Stimulated activated naive B cell treated with anti-CD40 and anti-IgM and Interleukin-4, amounts not matched to agents 10 μg/mL and 1 μg/mL and 100 μg/mL, for 72 hours (primary cell): ENCODE measurements around the gene CCDC169.
A peak's percentile ranks its signal among the peaks of the same experiment; 100 is the strongest.
"Not testable (repeated sequence)": the region's sequence is repeated elsewhere in the genome, so short reads cannot be mapped to it uniquely, and the experiment has no call there.

ENCODE experiments used
- ATAC-seq, 2 donors: fragments of 150-1000 bp; cut with Tn5 transposase; replicated peaks; 2 replicates each; pipeline ENCODE4 v1.10.0; 2021; ENCODE audit warnings: moderate library complexity in 1 of 2
- DNase-seq: peaks from one replicate; pipeline ENCODE4 v3.0.0; 2021
- H3K27ac Mint-ChIP-seq: one replicate; pipeline ENCODE4 v1.8.0; 2022; ENCODE audit warnings: mild to moderate bottlenecking, mixed read lengths
- H3K27me3 Mint-ChIP-seq, 2 donors: one replicate each; pipeline ENCODE4 v1.8.0; 2022; ENCODE audit warnings: mixed read lengths in 2 of 2
- H3K36me3 Mint-ChIP-seq, 2 donors: one replicate each; pipeline ENCODE4 v1.8.0; 2022; ENCODE audit warnings: mixed read lengths in 2 of 2, mild to moderate bottlenecking in 1 of 2
- H3K4me1 Mint-ChIP-seq, 2 donors: one replicate each; pipeline ENCODE4 v1.8.0; 2022; ENCODE audit warnings: mixed read lengths in 2 of 2, mild to moderate bottlenecking in 1 of 2
- H3K4me3 Mint-ChIP-seq, 2 donors: one replicate each; pipeline ENCODE4 v1.8.0; 2022; ENCODE audit warnings: mild to moderate bottlenecking in 2 of 2, mixed read lengths in 2 of 2, moderate library complexity in 1 of 2
- H3K9me3 Mint-ChIP-seq, 2 donors: one replicate each; pipeline ENCODE4 v1.8.0; 2022; ENCODE audit warnings: mixed read lengths in 2 of 2, mild to moderate bottlenecking in 1 of 2

The CCDC169 gene

DNA sequence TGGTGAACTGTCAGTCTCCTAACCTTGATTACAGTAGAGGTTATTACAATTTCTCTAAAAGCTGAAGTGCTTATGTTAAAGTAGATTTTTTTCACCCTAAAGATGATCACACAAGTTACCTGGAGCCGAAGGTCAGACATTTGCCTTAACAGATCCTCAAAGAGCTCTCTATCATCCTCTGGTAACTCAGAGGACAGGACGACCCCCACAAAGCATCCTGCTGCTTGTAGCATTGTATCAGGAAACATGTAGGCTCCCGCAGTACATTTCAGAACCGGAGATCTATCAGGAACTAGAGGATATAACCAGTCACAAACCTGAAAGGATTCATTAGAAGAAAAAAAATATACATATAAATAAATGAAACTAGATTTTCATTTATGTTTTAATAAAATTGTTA lies 33.7 kb upstream of the CCDC169 start:
- no peaks in the 10 kb centered on the region for H3K9me3 Mint-ChIP-seq
- H3K4me3 Mint-ChIP-seq, result no peak overlapping the region
- ATAC-seq (no peak), DNase-seq (no peak)
- peaks cover 2 to 9% of the 10 kb centered on the region in 2 donors for H3K4me1 Mint-ChIP-seq
- no peaks in the 10 kb centered on the region for H3K27me3 Mint-ChIP-seq
- H3K27ac Mint-ChIP-seq, result no peak overlapping the region
- peaks cover 24% of the 10 kb centered on the region in 2 donors for H3K36me3 Mint-ChIP-seq

DNA sequence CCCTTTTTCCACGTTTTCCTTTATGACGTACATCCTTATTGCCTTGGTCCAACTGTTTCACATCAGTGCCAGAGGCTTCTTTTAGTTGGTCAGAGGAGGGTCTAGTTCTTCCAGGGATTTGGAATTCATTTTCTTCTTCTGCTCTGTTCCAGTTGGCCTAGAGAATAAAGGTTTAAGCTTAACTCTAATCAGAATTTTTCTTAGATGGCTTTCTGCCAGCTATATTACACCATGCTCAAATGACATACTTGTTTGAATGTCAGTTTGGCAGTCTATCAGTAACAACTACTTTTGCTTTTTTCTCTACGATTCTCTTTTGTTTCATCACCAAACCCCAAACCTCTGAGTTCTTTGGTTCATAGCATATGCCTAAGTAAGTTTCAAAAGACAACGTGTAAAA lies 31.7 kb upstream of the CCDC169 start:
- Mint-ChIP-seq H3K27ac (no peak overlapping the region), H3K36me3 (peaks cover 30 to 33% of the 10 kb centered on the region in 2 donors), H3K4me1 (peaks cover 2 to 8% of the 10 kb centered on the region in 2 donors), H3K27me3 (no peaks in the 10 kb centered on the region), H3K9me3 (no peaks in the 10 kb centered on the region), H3K4me3 (no peak overlapping the region)
- ATAC-seq (no peak), DNase-seq (no peak)

DNA sequence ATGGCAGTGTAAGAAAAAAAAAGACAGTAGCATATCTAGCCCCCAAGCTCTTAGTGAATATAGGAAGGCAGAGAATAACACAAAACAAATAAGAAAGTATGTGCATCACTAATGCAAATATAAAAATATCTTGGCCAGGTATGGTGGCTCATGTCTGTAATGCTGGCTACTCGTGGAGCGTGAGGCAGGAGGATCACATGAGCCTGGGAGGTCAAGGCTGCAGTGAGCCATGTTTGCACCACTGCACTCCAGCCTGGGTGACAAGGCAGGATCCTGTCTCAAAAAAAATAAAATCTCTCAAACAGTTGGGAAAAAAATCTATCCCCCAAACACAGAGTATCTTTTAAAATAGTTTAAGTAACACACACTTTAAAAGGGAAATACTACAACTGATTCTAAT lies 31.2 kb upstream of the CCDC169 start:
- H3K9me3 Mint-ChIP-seq, result no peaks in the 10 kb centered on the region
- H3K27ac Mint-ChIP-seq, result no peak overlapping the region
- H3K4me1 Mint-ChIP-seq, result peaks cover 0 to 5% of the 10 kb centered on the region in 2 donors
- ATAC-seq (no peak), DNase-seq (no peak)
- H3K27me3 Mint-ChIP-seq, result no peaks in the 10 kb centered on the region
- H3K4me3 Mint-ChIP-seq, result no peak overlapping the region
- peaks cover 29 to 30% of the 10 kb centered on the region in 2 donors for H3K36me3 Mint-ChIP-seq

DNA sequence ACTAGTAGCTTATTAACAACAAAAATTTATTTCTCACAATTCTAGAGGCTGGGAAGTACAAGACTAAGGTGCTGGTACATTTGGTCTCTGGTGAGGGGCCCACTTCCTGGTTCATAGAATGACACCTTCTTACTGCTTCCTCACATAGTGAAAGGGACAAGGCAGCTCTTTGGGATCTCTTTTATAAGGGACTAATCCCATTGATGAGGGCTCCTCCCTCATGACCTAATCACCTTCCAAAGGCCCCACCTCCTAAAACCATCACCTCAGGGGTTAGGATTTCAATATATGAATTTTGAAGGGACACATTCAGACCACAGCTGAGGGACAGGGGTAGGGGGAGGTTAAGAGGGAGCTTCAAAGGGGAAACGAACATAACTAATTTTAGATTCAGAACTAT lies 28.3 kb upstream of the CCDC169 start:
- no peak overlapping the region for H3K4me3 Mint-ChIP-seq
- no peak for DNase-seq
- no peak overlapping the region for H3K27ac Mint-ChIP-seq
- H3K27me3 Mint-ChIP-seq, result no peaks in the 10 kb centered on the region
- H3K36me3 Mint-ChIP-seq, result peaks cover 36 to 45% of the 10 kb centered on the region in 2 donors
- H3K9me3 Mint-ChIP-seq, result no peaks in the 10 kb centered on the region
- no peaks in the 10 kb centered on the region for H3K4me1 Mint-ChIP-seq
- ATAC-seq, result no peak

DNA sequence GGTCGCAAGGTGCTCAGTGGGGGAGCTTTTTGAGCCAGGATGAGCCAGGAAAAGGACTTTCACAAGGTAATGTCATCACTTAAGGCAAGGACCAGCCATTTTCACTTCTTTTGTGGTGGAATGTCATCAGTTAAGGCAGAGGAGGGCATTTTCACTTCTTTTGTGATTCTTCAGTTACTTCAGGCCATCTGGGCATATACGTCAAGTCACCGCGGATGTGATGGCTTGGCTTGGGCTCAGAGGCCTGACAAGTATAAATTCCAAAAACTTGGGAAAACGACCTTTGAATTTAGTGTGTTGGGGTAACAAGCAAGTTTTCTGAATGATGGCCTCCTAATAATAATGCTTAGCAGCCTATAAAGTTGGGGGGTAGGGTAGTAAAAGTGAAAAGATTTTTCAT lies 27.3 kb upstream of the CCDC169 start:
- H3K4me3 Mint-ChIP-seq, H3K27me3 Mint-ChIP-seq, H3K4me1 Mint-ChIP-seq, ATAC-seq, DNase-seq, H3K27ac Mint-ChIP-seq, H3K9me3 Mint-ChIP-seq: not testable (repeated sequence)
- peaks cover 35 to 55% of the 10 kb centered on the region in 2 donors for H3K36me3 Mint-ChIP-seq

DNA sequence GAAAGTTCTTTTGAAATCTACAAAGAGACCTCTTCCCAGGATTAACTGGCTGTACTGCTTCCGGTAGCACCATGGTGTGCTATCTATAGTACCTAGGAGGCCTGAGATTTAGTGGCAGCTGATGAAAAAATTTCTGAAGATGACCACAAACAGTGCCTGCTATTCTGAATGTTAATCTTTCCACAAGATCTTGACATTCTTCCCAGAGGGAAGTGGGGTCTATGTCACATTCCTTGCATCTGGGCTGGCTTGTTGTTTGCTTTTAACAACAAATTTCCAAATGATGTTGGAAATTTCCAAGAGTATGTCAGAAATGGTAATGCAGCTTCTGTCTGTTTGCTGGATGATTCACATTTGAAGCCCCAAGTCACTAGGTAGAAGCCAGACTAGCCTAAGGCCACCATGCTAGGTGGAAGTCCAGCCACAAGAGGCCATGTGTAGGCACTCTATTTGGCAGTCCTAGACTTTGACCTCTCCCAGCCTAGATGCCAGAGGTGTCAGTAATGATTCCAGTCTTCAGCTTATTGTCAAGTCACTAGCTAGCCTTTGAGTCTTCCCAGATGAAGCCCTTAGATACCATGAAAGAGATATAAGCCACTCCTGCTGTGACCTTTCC lies 26.4 kb upstream of the CCDC169 start:
- Mint-ChIP-seq H3K4me1 (no peaks in the 10 kb centered on the region), H3K9me3 (no peaks in the 10 kb centered on the region), H3K36me3 (peaks cover 37 to 55% of the 10 kb centered on the region in 2 donors), H3K27ac (no peak overlapping the region), H3K27me3 (no peaks in the 10 kb centered on the region), H3K4me3 (no peak overlapping the region)
- DNase-seq (no peak), ATAC-seq (no peak)

DNA sequence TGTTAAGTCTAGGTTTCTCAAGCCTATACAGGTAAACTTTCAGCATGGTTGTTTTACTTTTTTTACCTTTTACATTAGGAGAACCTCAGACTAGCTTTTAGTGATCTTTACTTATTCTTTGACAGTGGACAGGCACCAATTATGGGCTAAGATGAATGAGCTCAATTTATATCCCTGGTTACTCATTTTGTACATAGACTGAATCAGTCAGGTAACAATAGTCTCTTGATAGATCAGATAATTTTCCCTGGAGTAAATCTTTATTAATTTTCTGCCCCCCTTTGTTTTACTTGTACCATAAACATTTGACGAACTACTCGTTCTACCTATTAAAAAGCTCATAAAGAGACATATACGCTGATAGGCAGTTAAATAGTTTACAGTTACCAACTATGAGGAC lies 25.8 kb upstream of the CCDC169 start:
- peaks cover 32 to 50% of the 10 kb centered on the region in 2 donors for H3K36me3 Mint-ChIP-seq
- no peak overlapping the region for H3K27ac Mint-ChIP-seq
- no peak for DNase-seq
- no peaks in the 10 kb centered on the region for H3K4me1 Mint-ChIP-seq
- H3K4me3 Mint-ChIP-seq, result no peak overlapping the region
- no peak for ATAC-seq
- H3K27me3 Mint-ChIP-seq, result no peaks in the 10 kb centered on the region
- no peaks in the 10 kb centered on the region for H3K9me3 Mint-ChIP-seq

DNA sequence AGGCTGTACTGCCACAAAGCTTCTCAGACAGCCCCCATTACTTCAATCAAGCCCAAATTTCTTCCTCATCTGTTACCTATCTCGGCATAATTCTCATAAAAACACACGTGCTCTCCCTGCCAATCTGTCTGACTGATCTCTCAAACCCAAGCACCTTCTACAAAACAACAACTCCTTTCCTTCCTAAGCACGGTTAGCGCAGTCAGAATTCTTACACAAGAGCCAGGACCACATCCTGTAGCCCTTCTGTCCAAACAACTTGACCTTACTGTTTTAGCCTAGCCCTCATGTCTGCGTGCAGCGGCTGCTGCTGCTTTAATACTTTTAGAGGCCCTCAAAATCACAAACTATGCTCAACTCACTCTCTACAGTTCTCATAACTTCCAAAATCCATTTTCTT lies 22.2 kb upstream of the CCDC169 start:
- not testable (repeated sequence) for H3K9me3 Mint-ChIP-seq, H3K4me3 Mint-ChIP-seq, H3K4me1 Mint-ChIP-seq, H3K27ac Mint-ChIP-seq, DNase-seq, H3K27me3 Mint-ChIP-seq, ATAC-seq
- peaks cover 29 to 61% of the 10 kb centered on the region in 2 donors for H3K36me3 Mint-ChIP-seq

DNA sequence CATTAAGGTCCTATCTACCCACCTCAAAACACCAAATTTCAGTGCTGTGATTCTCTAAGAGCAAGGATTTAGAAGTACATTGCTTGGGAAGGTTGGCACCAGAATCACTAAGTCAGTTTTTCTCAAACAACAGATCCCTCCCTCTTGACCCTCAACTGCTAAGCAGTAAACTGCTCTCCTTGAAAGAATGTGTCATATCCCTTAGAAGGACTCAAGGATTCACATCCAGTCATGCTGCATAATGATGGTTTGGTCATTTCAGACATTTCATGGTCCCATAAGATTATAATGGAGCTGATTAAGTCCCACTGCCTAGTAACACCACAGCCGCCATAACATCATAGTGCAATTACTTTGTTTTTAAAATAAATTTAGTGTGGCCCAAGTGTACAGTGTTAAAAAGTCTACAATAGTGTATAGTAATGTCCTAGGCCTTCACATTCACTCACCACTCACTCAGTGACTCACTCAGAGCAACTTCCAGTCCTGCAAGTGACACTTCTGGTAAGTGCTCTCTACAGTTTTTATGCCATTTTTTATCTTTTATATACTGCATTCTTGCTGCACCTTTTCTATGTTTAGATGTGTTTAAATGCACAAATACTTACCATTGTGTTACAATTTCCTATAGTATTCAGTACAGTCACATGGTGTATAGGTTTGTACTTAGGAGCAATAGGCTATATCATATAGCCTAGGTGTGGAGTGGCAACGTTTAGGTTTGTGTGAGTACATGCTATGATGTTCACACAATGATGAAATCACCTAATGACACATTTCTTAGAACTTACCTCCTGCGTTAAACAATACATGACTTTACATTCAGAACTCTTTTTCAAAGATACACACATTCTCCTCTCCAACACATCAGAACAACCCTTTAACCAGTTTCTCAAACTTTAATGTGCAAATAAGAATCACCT lies 15.7 kb upstream of the CCDC169 start:
- Mint-ChIP-seq H3K27me3 (no peaks in the 10 kb centered on the region), H3K9me3 (peaks cover 0 to 3% of the 10 kb centered on the region in 2 donors), H3K36me3 (peaks cover 25 to 60% of the 10 kb centered on the region in 2 donors), H3K27ac (no peak overlapping the region), H3K4me1 (no peaks in the 10 kb centered on the region), H3K4me3 (no peak overlapping the region)
- DNase-seq, result no peak
- no peak for ATAC-seq

DNA sequence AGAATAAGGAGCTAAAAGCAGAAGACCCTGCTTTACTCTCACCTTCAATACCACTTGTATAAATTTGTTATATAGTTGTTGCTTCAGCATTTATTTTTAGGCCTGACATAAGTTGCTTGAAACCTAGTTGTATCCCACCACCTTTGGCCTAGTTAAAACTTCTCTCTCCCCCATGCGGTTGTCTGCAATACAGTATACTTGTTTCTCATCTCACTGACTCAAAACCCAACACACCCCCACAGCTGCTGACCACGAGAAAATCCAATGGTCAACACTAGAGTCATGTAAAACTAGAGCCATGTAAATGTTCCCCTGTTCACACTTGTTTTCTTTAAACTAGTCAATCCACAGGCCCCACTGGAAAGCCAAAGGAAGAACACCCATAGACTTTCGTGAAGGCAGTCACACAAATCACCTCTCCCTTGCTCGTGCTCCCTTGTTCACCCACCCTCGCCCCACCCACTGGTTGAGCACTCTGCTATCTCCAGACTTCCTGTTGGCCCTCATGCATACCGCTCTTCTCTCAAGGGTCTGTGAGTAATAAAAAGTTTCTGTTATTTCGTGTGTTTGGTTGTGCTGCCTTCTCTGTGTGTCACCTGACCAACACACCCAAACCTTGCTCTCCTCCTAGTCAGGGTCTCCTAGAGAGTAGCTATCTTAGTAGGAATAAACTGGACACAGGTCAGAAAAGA lies 12.9 kb upstream of the CCDC169 start:
- ATAC-seq (peak in 1 of 2 donors; percentile 22), DNase-seq (no peak)
- H3K36me3 Mint-ChIP-seq, result peaks cover 18 to 40% of the 10 kb centered on the region in 2 donors
- H3K4me3 Mint-ChIP-seq, result no peak overlapping the region
- H3K27ac Mint-ChIP-seq, result no peak overlapping the region
- no peaks in the 10 kb centered on the region for H3K27me3 Mint-ChIP-seq
- peaks cover 0 to 3% of the 10 kb centered on the region in 2 donors for H3K9me3 Mint-ChIP-seq
- no peaks in the 10 kb centered on the region for H3K4me1 Mint-ChIP-seq

DNA sequence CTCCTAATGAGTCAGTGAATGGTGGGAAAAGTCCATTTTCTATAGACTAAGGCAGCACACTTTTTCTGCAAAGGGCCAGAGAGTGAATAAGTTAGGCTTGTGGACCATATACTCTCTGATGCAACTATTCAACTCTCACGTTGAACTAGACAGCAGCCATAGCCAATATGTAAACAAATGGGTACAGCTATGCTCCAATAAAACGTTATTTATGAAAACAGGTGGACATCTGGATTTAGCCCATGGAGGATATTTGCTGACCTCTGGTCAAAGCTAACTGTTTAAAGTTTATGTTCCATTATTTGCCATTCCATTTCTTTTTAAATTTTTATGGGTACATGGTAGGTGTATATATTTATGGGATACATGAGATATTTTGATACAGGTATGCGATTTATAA lies 4.7 kb upstream of the CCDC169 start:
- peaks cover 7 to 14% of the 10 kb centered on the region in 2 donors for H3K27me3 Mint-ChIP-seq
- peaks cover 3 to 6% of the 10 kb centered on the region in 2 donors for H3K4me1 Mint-ChIP-seq
- no peak overlapping the region for H3K27ac Mint-ChIP-seq
- no peak for DNase-seq
- ATAC-seq, result no peak
- peaks cover 8 to 18% of the 10 kb centered on the region in 2 donors for H3K36me3 Mint-ChIP-seq
- no peaks in the 10 kb centered on the region for H3K9me3 Mint-ChIP-seq
- no peak overlapping the region for H3K4me3 Mint-ChIP-seq

DNA sequence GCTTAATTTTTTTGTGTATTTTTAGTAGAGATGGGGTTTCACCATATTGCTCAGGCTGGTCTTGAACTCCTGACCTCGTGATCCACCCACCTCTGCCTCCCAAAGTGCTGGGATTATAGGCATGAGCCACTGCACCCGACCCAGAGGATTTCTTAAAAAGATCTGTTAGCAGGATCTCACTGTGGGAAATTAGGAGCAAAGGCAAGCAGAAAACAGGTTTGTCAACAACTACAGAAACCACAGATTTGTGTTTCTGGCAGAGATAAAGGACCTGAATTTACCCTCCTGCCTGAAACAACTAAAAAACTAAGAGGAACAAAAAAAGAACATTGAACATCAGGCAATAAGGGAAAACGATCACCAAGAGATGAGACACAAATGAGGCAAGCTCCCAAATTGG lies 1.9 kb upstream of the CCDC169 start:
- DNase-seq, H3K27ac Mint-ChIP-seq, H3K9me3 Mint-ChIP-seq, H3K4me3 Mint-ChIP-seq, ATAC-seq, H3K4me1 Mint-ChIP-seq: not testable (repeated sequence)
- Mint-ChIP-seq H3K36me3 (peaks cover 4 to 15% of the 10 kb centered on the region in 2 donors), H3K27me3 (peaks cover 7 to 14% of the 10 kb centered on the region in 2 donors)

DNA sequence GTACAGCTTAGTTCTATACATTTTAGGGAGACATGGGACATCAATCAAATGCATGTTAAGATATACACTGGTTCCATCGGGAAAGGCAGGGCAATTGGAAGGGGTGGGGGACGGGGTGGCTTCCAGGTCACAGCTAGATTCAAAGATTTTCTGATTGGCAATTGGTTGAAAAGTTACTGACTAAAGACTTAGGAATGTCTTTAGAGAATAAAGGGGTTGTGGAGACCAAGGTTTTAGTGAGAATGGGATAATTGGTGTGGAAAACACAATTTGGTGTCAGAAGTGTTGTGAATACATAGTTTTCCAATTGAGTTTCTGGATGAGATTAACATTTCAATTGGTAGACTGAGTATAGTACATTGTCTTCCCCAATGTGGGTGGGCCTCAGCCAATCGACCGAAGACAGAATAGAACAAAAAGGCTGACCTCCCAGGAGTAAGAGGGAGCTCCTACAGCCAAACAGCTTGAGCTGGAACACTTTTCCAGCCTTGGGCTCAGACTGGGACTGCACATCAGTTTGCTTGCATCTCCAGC lies 988 bp upstream of the CCDC169 start:
- peak overlapping the region; percentile 93 to 97 for H3K4me3 Mint-ChIP-seq
- H3K4me1 Mint-ChIP-seq, result peaks cover 3 to 6% of the 10 kb centered on the region in 2 donors
- no peaks in the 10 kb centered on the region for H3K9me3 Mint-ChIP-seq
- H3K36me3 Mint-ChIP-seq, result peaks cover 1 to 11% of the 10 kb centered on the region in 2 donors
- no peak for DNase-seq
- no peak for ATAC-seq
- no peak overlapping the region for H3K27ac Mint-ChIP-seq
- peaks cover 7 to 20% of the 10 kb centered on the region in 2 donors for H3K27me3 Mint-ChIP-seq

DNA sequence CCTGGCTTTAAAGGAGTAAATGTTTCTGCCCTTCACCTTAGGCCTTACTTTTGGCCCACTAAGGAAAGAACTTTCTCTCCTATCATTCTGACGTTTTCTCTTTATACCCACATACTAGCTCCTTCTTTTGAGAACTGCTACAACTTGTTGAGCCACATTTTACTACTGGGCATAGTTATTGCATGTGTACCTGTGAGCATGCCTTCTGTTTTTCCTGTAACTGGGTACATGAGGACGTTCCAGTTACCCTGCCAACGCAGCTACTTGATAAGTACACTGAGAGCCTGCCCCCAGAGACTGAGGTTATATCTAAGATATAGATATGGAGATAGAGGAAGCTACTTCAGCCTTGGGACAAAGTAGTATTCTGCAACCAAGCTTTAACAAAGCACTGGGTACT lies 3.5 kb downstream of the CCDC169 start:
- Mint-ChIP-seq H3K4me3 (no peak overlapping the region), H3K9me3 (peaks cover 0 to 2% of the 10 kb centered on the region in 2 donors), H3K4me1 (peaks cover 3 to 6% of the 10 kb centered on the region in 2 donors), H3K36me3 (peaks cover 0 to 1% of the 10 kb centered on the region in 2 donors), H3K27ac (no peak overlapping the region), H3K27me3 (peaks cover 7 to 20% of the 10 kb centered on the region in 2 donors)
- DNase-seq, result no peak
- no peak for ATAC-seq
